Measurements from ENCODE around the gene MRPL10. TPM values are rescaled to one million over a fixed set of nuclear protein-coding genes. Genes with fewer than 3 reads are reported as not detected.

The MRPL10 gene
- total RNA-seq, 1 experiment from 2014 or later, result 112 TPM

- no TSS peak for BruUV-seq (replicated peaks)
- no peak overlapping the region for H2AFZ ChIP-seq (ENCODE audit: low read depth, low read length, poor library complexity, severe bottlenecking)
- no peak overlapping the region for H3K4me2 ChIP-seq (ENCODE audit: low read length)
- H3K9me2 ChIP-seq (ENCODE audit: insufficient read depth), result no peaks in the 10 kb centered on the region
- no peaks in the 10 kb centered on the region for H4K20me1 ChIP-seq (ENCODE audit: insufficient read depth)
- TF ChIP-seq CTCF (IDR thresholded peaks at IDR 0.05 in 2 of 3, conservative IDR thresholded peaks at IDR 0.05 in 1 of 3; ENCODE audit: borderline replicate concordance in 1 of 3, insufficient read depth in 1 of 3, low read depth in 2 of 3, low read length in 2 of 3) (no peak), POLR2A (IDR thresholded peaks at IDR 0.05; ENCODE audit: borderline replicate concordance, extremely low read depth, insufficient read depth, insufficient read length) (no peak), SIN3A (IDR thresholded peaks at IDR 0.05; ENCODE audit: low read depth) (no peak), POLR2AphosphoS5 (IDR thresholded peaks at IDR 0.05; ENCODE audit: low read depth, low read length) (no peak), YY1 (IDR thresholded peaks at IDR 0.05; ENCODE audit: extremely low read depth, insufficient replicate concordance, low read depth, low read length) (no peak), CEBPB (IDR thresholded peaks at IDR 0.05; ENCODE audit: low read depth) (no peak), EZH2phosphoT487 (IDR thresholded peaks at IDR 0.05; ENCODE audit: borderline replicate concordance) (no peak), JUND (IDR thresholded peaks at IDR 0.05) (no peak), SRF (IDR thresholded peaks at IDR 0.05; ENCODE audit: low read depth) (no peak), ELF1 (IDR thresholded peaks at IDR 0.05; ENCODE audit: borderline replicate concordance, low read depth) (no peak), ZFX (IDR thresholded peaks at IDR 0.05) (no peak), RAD21 (IDR thresholded peaks at IDR 0.05; ENCODE audit: low read depth) (no peak), ZBTB33 (IDR thresholded peaks at IDR 0.05; ENCODE audit: extremely low read depth, insufficient replicate concordance, low read length) (no peak), SP1 (IDR thresholded peaks at IDR 0.05; ENCODE audit: low read depth) (no peak)
- H3K79me2 ChIP-seq (ENCODE audit: insufficient read depth, low read length), result peaks cover 6% of the 10 kb centered on the region; the same call in 1 of the 2 replicates
- no peak overlapping the region for H3K4me3 ChIP-seq (replicated peaks in 1 of 2; ENCODE audit: low read depth in 1 of 2, low read length in 2 of 2)
- no peak overlapping the region for H3K27ac ChIP-seq (ENCODE audit: low read depth, low read length)
- no peaks in the 10 kb centered on the region for H3K27me3 ChIP-seq (ENCODE audit: insufficient read depth, low read length)
- intact Hi-C loops (cut with micrococcal nuclease), result no loop called here
- ChIA-PET POLR2A (interaction anchor here (3.5 kb wide), 1 partner anchor 56 kb away, joined by 24 read pairs; the partner anchor contains the start of gene SP2), RAD21 (ENCODE audit: low non-redundant PET in 1 of 2, low total read pairs in 2 of 2, uncharacterized antibody in 2 of 2, unreplicated experiment in 2 of 2) (interaction anchor here in 1 of 2 experiments (0.6 kb wide), 1 partner anchor 142 kb away, joined by 4 read pairs; no protein-coding TSS in a partner anchor), CTCF (no interaction called here)
- ATAC-seq (no peak), DNase-seq (ENCODE audit: low read depth, low spot score) (no peak)
- peaks cover 0 to 12% of the 10 kb centered on the region in 2 experiments; a peak in 1 of 4 replicates for H3K36me3 ChIP-seq (ENCODE audit: control insufficient read depth in 1 of 2, insufficient read depth in 2 of 2, low read length in 2 of 2)
- peaks cover 25 to 39% of the 10 kb centered on the region in 2 experiments for H3K4me1 ChIP-seq (ENCODE audit: control insufficient read depth in 1 of 2, insufficient read depth in 2 of 2, low read length in 2 of 2)
- no peak overlapping the region for H3K9ac ChIP-seq (ENCODE audit: low read length)
- no peaks in the 10 kb centered on the region for H3K9me3 ChIP-seq (ENCODE audit: control insufficient read depth in 1 of 2, insufficient read depth in 1 of 2, low read depth in 1 of 2, low read length in 2 of 2)
Observed at GRCh38 chr17:47839071-47839470, 7.7 kb upstream of the MRPL10 start.

All from HCT116 (cell line).